Measurements from ENCODE around the gene NOSTRIN. TPM values are rescaled to one million over a fixed set of nuclear protein-coding genes. Genes with fewer than 3 reads are reported as not detected.
"Not testable (repeated sequence)": the region's sequence is repeated elsewhere in the genome, so short reads cannot be mapped to it uniquely, and the experiment has no call there.

Gene NOSTRIN
- total RNA-seq, 6 experiments from 2014 or later: 3.6 to 20.9 (median 9.0) TPM

- Histone ChIP-seq H3K27ac (no peak overlapping the region), H3K27me3 (no peaks in the 10 kb centered on the region), H3K9me3 (no peaks in the 10 kb centered on the region), H3K36me3 (peaks cover 0 to 2% (median 0%) of the 10 kb centered on the region in 4 donors), H3K4me3 (no peak overlapping the region), H3K4me1 (no peaks in the 10 kb centered on the region)
- DNase-seq: no peak
- no peak for ATAC-seq
- TF ChIP-seq POLR2A (IDR thresholded peaks at IDR 0.05): no peak
- TF ChIP-seq CTCF (IDR thresholded peaks at IDR 0.05): no peak
- WGBS (ENCODE audit: insufficient coverage, low coverage, low lambda C conversion rate, missing lambda C conversion rate): 100% methylated on average over 3 of the region's 3 CpGs
- intact Hi-C loops (cut with DNase I): no loop called here
These were observed 53.2 kb downstream of the NOSTRIN start for GRCh38 chr2:168855601-168856000.

GRCh38 chr2:168858146-168858545, 55.7 kb downstream of the NOSTRIN start:
- Histone ChIP-seq H3K27me3 (no peaks in the 10 kb centered on the region), H3K4me3 (no peak overlapping the region), H3K36me3 (peaks cover 0 to 3% (median 0%) of the 10 kb centered on the region in 4 donors), H3K27ac (no peak overlapping the region), H3K9me3 (no peaks in the 10 kb centered on the region), H3K4me1 (no peaks in the 10 kb centered on the region)
- ATAC-seq: no peak
- WGBS (ENCODE audit: insufficient coverage, low coverage, low lambda C conversion rate, missing lambda C conversion rate): 84% methylated on average over 2 of the region's 2 CpGs
- TF ChIP-seq POLR2A (IDR thresholded peaks at IDR 0.05) (no peak), CTCF (IDR thresholded peaks at IDR 0.05) (no peak)
- intact Hi-C loops (cut with DNase I): no loop called here
- no peak for DNase-seq

- 100% methylated on average over 1 of the region's 1 CpG for WGBS (ENCODE audit: insufficient coverage, low coverage, low lambda C conversion rate, missing lambda C conversion rate)
- H3K4me3 ChIP-seq; H3K27me3 ChIP-seq; DNase-seq; H3K9me3 ChIP-seq; H3K27ac ChIP-seq; intact Hi-C loops (cut with DNase I); H3K36me3 ChIP-seq; H3K4me1 ChIP-seq; ATAC-seq: not testable (repeated sequence)
These were observed 64.7 kb downstream of the NOSTRIN start for GRCh38 chr2:168867164-168867563.

- H3K4me3 ChIP-seq; H3K27me3 ChIP-seq; H3K27ac ChIP-seq; ATAC-seq; H3K9me3 ChIP-seq; H3K36me3 ChIP-seq; intact Hi-C loops (cut with DNase I); DNase-seq; H3K4me1 ChIP-seq: not testable (repeated sequence)
- 100% methylated on average over 1 of the region's 1 CpG for WGBS (ENCODE audit: insufficient coverage, low coverage, low lambda C conversion rate, missing lambda C conversion rate)
These were observed 67.9 kb downstream of the NOSTRIN start for GRCh38 chr2:168870369-168870768.

- H3K4me3 ChIP-seq; intact Hi-C loops (cut with DNase I); DNase-seq; H3K27me3 ChIP-seq; H3K36me3 ChIP-seq; ATAC-seq; H3K9me3 ChIP-seq; H3K4me1 ChIP-seq; H3K27ac ChIP-seq: not testable (repeated sequence)
- 94% methylated on average over 3 of the region's 4 CpGs for WGBS (ENCODE audit: insufficient coverage, low coverage, low lambda C conversion rate, missing lambda C conversion rate)
These were observed 68.4 kb downstream of the NOSTRIN start for GRCh38 chr2:168870824-168871223.

GRCh38 chr2:168874368-168875054, 72.1 kb downstream of the NOSTRIN start:
- intact Hi-C loops (cut with DNase I): no loop called here
- no peak overlapping the region for H3K27ac ChIP-seq
- H3K9me3 ChIP-seq: no peaks in the 10 kb centered on the region
- no peaks in the 10 kb centered on the region for H3K36me3 ChIP-seq
- H3K4me1 ChIP-seq: no peaks in the 10 kb centered on the region
- H3K4me3 ChIP-seq: no peak overlapping the region
- TF ChIP-seq CTCF (IDR thresholded peaks at IDR 0.05) (no peak), POLR2A (IDR thresholded peaks at IDR 0.05) (no peak)
- WGBS (ENCODE audit: insufficient coverage, low coverage, low lambda C conversion rate, missing lambda C conversion rate): 90% methylated on average over 5 of the region's 6 CpGs
- H3K27me3 ChIP-seq: no peaks in the 10 kb centered on the region
- DNase-seq (no peak), ATAC-seq (no peak)

GRCh38 chr2:168882163-168882562, 79.7 kb downstream of the NOSTRIN start:
- ATAC-seq; H3K27ac ChIP-seq; H3K9me3 ChIP-seq; intact Hi-C loops (cut with DNase I); H3K27me3 ChIP-seq; DNase-seq; H3K36me3 ChIP-seq; H3K4me1 ChIP-seq; H3K4me3 ChIP-seq: not testable (repeated sequence)
- 91% methylated on average over 11 of the region's 12 CpGs for WGBS (ENCODE audit: insufficient coverage, low coverage, low lambda C conversion rate, missing lambda C conversion rate)
